Suprapubic skin (tissue), 3 donors: ENCODE results near the gene RUSC1.

Experiments used
- CTCF ChIP-seq, 2 donors: fragments of 200-600 bp in 1 of 2; fragments of 450-650 bp in 1 of 2; sonication (generic) in 1 of 2; IDR thresholded peaks; one replicate each; pipeline ENCODE4 v1.5.1; 2016 to 2019; ENCODE audit warnings: antibody characterized with exemption in 2 of 2, mild to moderate bottlenecking in 1 of 2, moderate library complexity in 1 of 2
- POLR2AphosphoS5 ChIP-seq, 3 donors: sonication (generic); formaldehyde crosslinking; IDR thresholded peaks; one replicate each; pipeline ENCODE4 v1.6.1; 2017; ENCODE audit warnings: antibody characterized with exemption in 3 of 3

GRCh38 chr1:155324037-155324716, 3.5 kb downstream of the RUSC1 start:
- TF ChIP-seq CTCF (IDR thresholded peaks at IDR 0.05): no peak
- peak in 1 of 3 donors; percentile 55 for TF ChIP-seq POLR2AphosphoS5 (IDR thresholded peaks at IDR 0.05)
